DND-41 (cell line): ENCODE measurements around the gene ART4.

Source experiments
- ATAC-seq: fragments of 200-7000 bp; cut with Tn5 transposase; 3 replicates; pipeline ENCODE4 v1.9.1; 2021; ENCODE audit warnings: low read depth; ENCODE audit not compliant: insufficient read depth
- DNase-seq: peaks from one replicate; pipeline ENCODE4 v3.0.0-alpha.2; 2020
- H2AFZ ChIP-seq: 2 replicates; pipeline ENCODE4 v1.6.0; 2012; ENCODE audit warnings: low read depth, low read length
- H3K27ac ChIP-seq: 2 replicates; pipeline ENCODE4 v1.5.1; 2012; ENCODE audit warnings: low read length, inconsistent platforms
- H3K27me3 ChIP-seq: fragments of 200-600 bp; sonication (generic); 2 replicates; pipeline ENCODE4 v1.6.0; 2012; ENCODE audit warnings: low read length, mild to moderate bottlenecking, inconsistent platforms; ENCODE audit not compliant: insufficient read depth, poor library complexity
- H3K36me3 ChIP-seq: 2 replicates; pipeline ENCODE4 v1.5.1; 2012; ENCODE audit warnings: low read length, inconsistent platforms; ENCODE audit not compliant: insufficient read depth
- H3K4me1 ChIP-seq: 2 replicates; pipeline ENCODE4 v1.5.1; 2012; ENCODE audit warnings: mild to moderate bottlenecking, low read length; ENCODE audit not compliant: insufficient read depth
- H3K4me2 ChIP-seq: 2 replicates; pipeline ENCODE4 v1.6.0; 2012; ENCODE audit warnings: mild to moderate bottlenecking, moderate library complexity, low read length, inconsistent platforms; ENCODE audit not compliant: insufficient read depth
- H3K4me3 ChIP-seq, 2 experiments: fragments of 200-600 bp in 1 of 2; shearing (Covaris generic) in 1 of 2; 2 replicates each; pipeline ENCODE4 v1.5.1; 2012 to 2016; ENCODE audit warnings: inconsistent platforms in 2 of 2, low read length in 2 of 2, mild to moderate bottlenecking in 2 of 2, low read depth in 1 of 2, moderate library complexity in 1 of 2
- H3K79me2 ChIP-seq: 2 replicates; pipeline ENCODE4 v1.6.0; 2012; ENCODE audit warnings: low read length, inconsistent platforms; ENCODE audit not compliant: insufficient read depth
- H3K9ac ChIP-seq: 2 replicates; pipeline ENCODE4 v1.6.0; 2012; ENCODE audit warnings: low read depth, mild to moderate bottlenecking, inconsistent platforms, low read length, moderate library complexity
- H3K9me3 ChIP-seq: 2 replicates; pipeline ENCODE4 v1.5.1; 2012; ENCODE audit warnings: low read length, moderate library complexity, mild to moderate bottlenecking, inconsistent platforms; ENCODE audit not compliant: insufficient read depth, severe bottlenecking
- H4K20me1 ChIP-seq: 2 replicates; pipeline ENCODE4 v1.6.0; 2012; ENCODE audit warnings: low read length; ENCODE audit not compliant: insufficient read depth
- EZH2 ChIP-seq: IDR thresholded peaks from 3 replicates; pipeline ENCODE4 v1.6.1; 2012; ENCODE audit warnings: borderline replicate concordance, low read depth, mild to moderate bottlenecking, moderate library complexity, low read length, inconsistent platforms; ENCODE audit not compliant: severe bottlenecking
- TF ChIP-seq, protein P1 (sequence below): IDR thresholded peaks from 2 replicates; pipeline ENCODE4 v1.5.1; 2012; ENCODE audit warnings: borderline replicate concordance, low read length, moderate library complexity, mild to moderate bottlenecking; ENCODE audit not compliant: poor library complexity, severe bottlenecking; ENCODE audit errors: extremely low read depth

Gene ART4

DNA sequence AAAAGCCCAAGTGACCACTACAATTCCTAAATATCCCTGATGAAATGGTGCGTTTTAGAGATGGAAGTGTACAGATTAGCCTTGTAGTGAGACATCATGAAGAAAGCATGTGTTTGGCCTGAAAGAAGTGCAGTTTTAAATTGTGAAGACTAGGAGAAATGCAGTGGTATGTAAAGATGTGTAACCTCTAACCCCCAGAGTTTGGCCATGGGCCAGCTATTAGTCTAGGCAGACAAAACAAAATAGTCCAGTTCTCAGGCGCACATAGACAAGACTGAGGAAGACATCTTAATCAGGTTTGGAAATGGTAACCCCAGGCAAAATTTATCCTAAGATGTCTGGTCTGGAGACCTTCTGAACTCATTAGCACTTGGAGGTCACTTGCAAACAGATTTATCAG, 63.5 kb downstream of the ART4 start:
- DNase-seq, result no peak
- H3K9me3 ChIP-seq, result no peaks in the 10 kb centered on the region
- peaks cover 9% of the 10 kb centered on the region; the same call in 1 of the 2 replicates for H3K36me3 ChIP-seq
- H3K4me3 ChIP-seq, result no peak overlapping the region
- peak overlapping the region; percentile 21; the same call in 1 of the 2 replicates for H2AFZ ChIP-seq
- H3K79me2 ChIP-seq, result no peaks in the 10 kb centered on the region
- TF ChIP-seq, protein P1, sequence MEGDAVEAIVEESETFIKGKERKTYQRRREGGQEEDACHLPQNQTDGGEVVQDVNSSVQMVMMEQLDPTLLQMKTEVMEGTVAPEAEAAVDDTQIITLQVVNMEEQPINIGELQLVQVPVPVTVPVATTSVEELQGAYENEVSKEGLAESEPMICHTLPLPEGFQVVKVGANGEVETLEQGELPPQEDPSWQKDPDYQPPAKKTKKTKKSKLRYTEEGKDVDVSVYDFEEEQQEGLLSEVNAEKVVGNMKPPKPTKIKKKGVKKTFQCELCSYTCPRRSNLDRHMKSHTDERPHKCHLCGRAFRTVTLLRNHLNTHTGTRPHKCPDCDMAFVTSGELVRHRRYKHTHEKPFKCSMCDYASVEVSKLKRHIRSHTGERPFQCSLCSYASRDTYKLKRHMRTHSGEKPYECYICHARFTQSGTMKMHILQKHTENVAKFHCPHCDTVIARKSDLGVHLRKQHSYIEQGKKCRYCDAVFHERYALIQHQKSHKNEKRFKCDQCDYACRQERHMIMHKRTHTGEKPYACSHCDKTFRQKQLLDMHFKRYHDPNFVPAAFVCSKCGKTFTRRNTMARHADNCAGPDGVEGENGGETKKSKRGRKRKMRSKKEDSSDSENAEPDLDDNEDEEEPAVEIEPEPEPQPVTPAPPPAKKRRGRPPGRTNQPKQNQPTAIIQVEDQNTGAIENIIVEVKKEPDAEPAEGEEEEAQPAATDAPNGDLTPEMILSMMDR, result no peak
- TF ChIP-seq EZH2, result no peak
- H4K20me1 ChIP-seq, result no peaks in the 10 kb centered on the region
- H3K4me1 ChIP-seq, result peaks cover 13% of the 10 kb centered on the region
- no peaks in the 10 kb centered on the region for H3K27me3 ChIP-seq
- no peak overlapping the region for H3K4me2 ChIP-seq
- H3K27ac ChIP-seq, result no peak overlapping the region
- no peak overlapping the region for H3K9ac ChIP-seq
- no peak for ATAC-seq

DNA sequence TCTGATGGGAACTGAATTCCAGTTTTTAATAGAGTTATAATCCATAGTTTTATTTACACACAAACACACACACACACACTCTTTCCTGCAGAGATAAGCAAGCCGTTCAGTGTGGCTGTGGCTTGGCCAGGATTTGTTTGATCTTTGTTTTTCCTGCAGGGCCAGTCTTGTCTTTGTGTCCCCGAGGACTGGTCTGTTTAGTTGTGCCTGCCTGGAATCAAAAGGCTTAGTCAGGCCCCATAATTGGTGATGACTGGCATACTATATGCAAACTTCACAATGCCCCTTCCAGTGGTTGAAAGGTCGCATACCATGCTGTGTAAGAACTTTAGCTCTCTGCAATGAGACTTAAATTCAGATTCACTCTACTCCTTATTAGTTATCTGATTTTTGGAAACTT, 66.1 kb downstream of the ART4 start:
- DNase-seq (no peak), ATAC-seq (no peak)
- Histone ChIP-seq H3K36me3 (no peaks in the 10 kb centered on the region), H3K27ac (no peak overlapping the region), H3K4me2 (no peak overlapping the region), H2AFZ (no peak overlapping the region), H3K9me3 (no peaks in the 10 kb centered on the region), H4K20me1 (no peaks in the 10 kb centered on the region), H3K27me3 (no peaks in the 10 kb centered on the region), H3K79me2 (no peaks in the 10 kb centered on the region), H3K4me1 (peaks cover 14% of the 10 kb centered on the region), H3K4me3 (no peak overlapping the region), H3K9ac (no peak overlapping the region)
- no peak for TF ChIP-seq EZH2
- TF ChIP-seq, protein P1, result no peak

DNA sequence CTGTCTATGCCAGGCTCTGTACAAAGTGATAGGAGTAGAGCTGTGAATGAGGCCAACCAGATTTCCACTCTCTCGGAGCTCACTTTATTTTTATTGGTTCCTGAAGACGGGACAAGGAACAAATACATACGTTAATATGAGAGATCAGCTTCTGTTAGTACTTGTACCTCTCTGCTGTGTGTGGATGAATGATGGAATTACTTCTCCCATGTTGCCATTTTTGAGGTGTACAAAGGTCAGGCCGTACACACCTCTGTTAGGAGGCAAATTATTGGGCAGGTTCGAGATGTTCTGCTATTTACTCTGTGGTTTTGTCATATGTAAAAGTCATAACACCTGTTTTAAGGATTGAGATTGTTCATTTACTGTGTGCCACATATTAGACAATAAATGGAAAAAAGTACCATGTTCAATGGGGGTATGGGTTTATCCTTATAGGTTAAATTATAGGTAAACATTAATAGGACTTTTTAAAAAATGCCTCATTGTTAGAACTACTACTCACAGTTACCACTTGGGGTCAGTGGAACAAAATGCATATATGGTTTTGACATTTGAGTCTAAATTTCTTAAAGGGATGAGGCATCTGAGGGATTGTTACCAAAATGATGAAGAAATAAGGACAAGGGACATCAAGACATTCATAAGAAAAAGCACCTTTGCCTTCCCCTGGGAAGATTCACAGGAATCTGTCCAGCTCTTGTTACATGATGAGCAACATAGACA, 66.9 kb downstream of the ART4 start:
- no peak for ATAC-seq
- no peak overlapping the region for H3K4me3 ChIP-seq

More for the DNA sequence above, 66.9 kb downstream of the ART4 start:
- DNase-seq, result no peak
- TF ChIP-seq EZH2, result no peak
- TF ChIP-seq, protein P1, result peak; percentile 35
- no peak overlapping the region for H3K4me2 ChIP-seq
- no peak overlapping the region for H3K27ac ChIP-seq
- peaks cover 20% of the 10 kb centered on the region for H3K4me1 ChIP-seq
- no peaks in the 10 kb centered on the region for H3K27me3 ChIP-seq
- H3K36me3 ChIP-seq, result no peaks in the 10 kb centered on the region
- H3K9me3 ChIP-seq, result no peaks in the 10 kb centered on the region
- H2AFZ ChIP-seq, result no peak overlapping the region
- no peaks in the 10 kb centered on the region for H3K79me2 ChIP-seq
- H4K20me1 ChIP-seq, result no peaks in the 10 kb centered on the region
- H3K9ac ChIP-seq, result no peak overlapping the region
